IMR-90 (cell line): ENCODE results near the gene ELK3.

Experiments used
- CTCF ChIP-seq: conservative IDR thresholded peaks from 2 replicates; pipeline ENCODE4 v1.5.1; 2012; ENCODE audit warnings: mild to moderate bottlenecking, low read depth, low read length, improper control_type of control experiment
- FOS ChIP-seq: fragments of 150-350 bp; IDR thresholded peaks from 2 replicates; pipeline ENCODE4 v1.6.1; 2016; ENCODE audit warnings: low read depth, low read length
- MXI1 ChIP-seq: IDR thresholded peaks from 2 replicates; pipeline ENCODE4 v1.6.1; 2012; ENCODE audit warnings: low read depth, mild to moderate bottlenecking, low read length, moderate library complexity, borderline replicate concordance
- POLR2A ChIP-seq: IDR thresholded peaks from 2 replicates; pipeline ENCODE4 v1.6.1; 2012; ENCODE audit warnings: mild to moderate bottlenecking, low read depth, low read length
- RAD21 ChIP-seq: IDR thresholded peaks from 2 replicates; pipeline ENCODE4 v1.6.1; 2012; ENCODE audit warnings: low read length, improper control_type of control experiment
- RFX5 ChIP-seq: IDR thresholded peaks from 2 replicates; pipeline ENCODE4 v1.8.0; 2012; ENCODE audit warnings: low read depth, mild to moderate bottlenecking, low read length, moderate library complexity
- SMC3 ChIP-seq: fragments of 150-350 bp; IDR thresholded peaks from 2 replicates; pipeline ENCODE4 v1.6.1; 2016; ENCODE audit warnings: low read depth, mild to moderate bottlenecking, antibody characterized with exemption, low read length, moderate library complexity
- USF2 ChIP-seq: fragments of 150-350 bp; IDR thresholded peaks from 2 replicates; pipeline ENCODE4 v1.6.1; 2017; ENCODE audit warnings: mild to moderate bottlenecking, antibody characterized with exemption, low read length, low read depth

GRCh38 chr12:96224219-96224615 lies 30.0 kb downstream of the ELK3 start:
- TF ChIP-seq CTCF (no peak), MXI1 (no peak), RFX5 (no peak), RAD21 (no peak), USF2 (no peak), POLR2A (no peak), FOS (no peak), SMC3 (no peak)
